Transverse colon (tissue), 4 donors: ENCODE results near the gene MYNN. TPM values are rescaled to one million over a fixed set of nuclear protein-coding genes. Genes with fewer than 3 reads are reported as not detected.
A peak's percentile ranks its signal among the peaks of the same experiment; 100 is the strongest.

Source experiments
- DNase-seq: peaks from one replicate; pipeline ENCODE4 v3.0.0-alpha.2; 2019
- H3K27ac ChIP-seq, 4 donors: fragments of 200-600 bp; sonication (generic); 2 replicates each; pipeline ENCODE4 v1.5.1; 2016 to 2018; ENCODE audit warnings: inconsistent platforms in 4 of 4
- H3K27me3 ChIP-seq: fragments of 200-600 bp; sonication (generic); 2 replicates; pipeline ENCODE4 v1.5.1; 2017; ENCODE audit warnings: inconsistent platforms
- H3K36me3 ChIP-seq, 4 donors: fragments of 200-600 bp; sonication (generic); 2 replicates each; pipeline ENCODE4 v1.5.1; 2017 to 2019; ENCODE audit warnings: inconsistent platforms in 4 of 4
- H3K4me1 ChIP-seq, 4 donors: fragments of 200-600 bp; sonication (generic); 2 replicates each; pipeline ENCODE4 v1.5.1; 2017 to 2020; ENCODE audit warnings: inconsistent platforms in 4 of 4
- H3K4me3 ChIP-seq, 4 donors: fragments of 200-600 bp; sonication (generic); 1 replicate in 1 of 4; 2 replicates in 3 of 4; pipeline versions ENCODE4 v1.5.1 to v1.6.1; 2017 to 2019; ENCODE audit warnings: inconsistent platforms in 4 of 4
- H3K9me3 ChIP-seq, 2 donors: fragments of 200-600 bp; sonication (generic); 2 replicates each; pipeline ENCODE4 v1.5.1; 2017 to 2019; ENCODE audit warnings: inconsistent platforms in 2 of 2
- CTCF ChIP-seq, 5 experiments: fragments of 200-600 bp in 3 of 5; fragments of 450-650 bp in 2 of 5; sonication (generic) in 3 of 5; IDR thresholded peaks; 1 replicate in 2 of 5; 2 replicates in 3 of 5; pipeline ENCODE4 v1.5.1; 2016 to 2017; ENCODE audit warnings: antibody characterized with exemption in 5 of 5, inconsistent platforms in 3 of 5, mild to moderate bottlenecking in 2 of 5, moderate library complexity in 1 of 5
- EP300 ChIP-seq: sonication (generic); formaldehyde crosslinking; IDR thresholded peaks from one replicate; pipeline ENCODE4 v1.6.1; 2017; ENCODE audit warnings: antibody characterized with exemption, low read depth
- POLR2A ChIP-seq: fragments of 450-650 bp; IDR thresholded peaks from one replicate; pipeline ENCODE4 v1.6.1; 2016; ENCODE audit warnings: antibody characterized with exemption, mild to moderate bottlenecking, moderate library complexity
- POLR2AphosphoS5 ChIP-seq, 3 donors: sonication (generic); formaldehyde crosslinking; IDR thresholded peaks; one replicate each; pipeline ENCODE4 v1.6.1; 2016; ENCODE audit warnings: antibody characterized with exemption in 3 of 3
- WGBS, 2 donors: methylation state at CpG; one replicate each; pipeline ENCODE4 v1.1.5; 2018; ENCODE audit warnings: low coverage in 1 of 2; 5-methylcytosine and 5-hydroxymethylcytosine counted together
- in situ Hi-C, 4 donors: fragments of 200-750 bp; cut with MboI; loops; one replicate each; pipeline versions ENCODE4 v1.15.0 to v1.15.1; 2017; ENCODE audit warnings: low sequenced_read_pairs in 3 of 4, low pct_ligation_motif_present in 1 of 4, low pct_unique_long_range_greater_than_20kb in 1 of 4
- intact Hi-C: fragments of 100-400 bp; cut with DNase I; formaldehyde crosslinking; loops from one replicate; pipeline ENCODE4 v1.15.1; 2023; ENCODE audit warnings: low total_unique reads
- total RNA-seq, 4 donors: library from RNA; depleted of rRNA; stranded (reverse); fragments of >200 nt; gene quantifications; one replicate each; pipeline ENCODE4 v1.1.0, GENCODE V29; 2016

The MYNN gene
- total RNA-seq, 4 donors from 2014 or later: 7.0 to 27.3 (median 18.1) TPM

- Histone ChIP-seq H3K9me3 (no peaks in the 10 kb centered on the region), H3K36me3 (peaks cover 0 to 14% (median 0%) of the 10 kb centered on the region in 4 donors), H3K27me3 (no peaks in the 10 kb centered on the region), H3K4me1 (peaks cover 12 to 35% (median 22%) of the 10 kb centered on the region in 4 donors), H3K27ac (peak overlapping the region; percentile 98 to 100 (median 99)), H3K4me3 (peak overlapping the region; percentile 42 to 92 (median 71))
- DNase-seq: peak; percentile 48
- TF ChIP-seq POLR2A (no peak), CTCF (IDR thresholded peaks at IDR 0.05) (no peak), POLR2AphosphoS5 (IDR thresholded peaks at IDR 0.05) (no peak), EP300 (no peak)
- intact Hi-C loops: loop anchor here (10.0 kb wide), 1 partner anchor 193 kb away; the partner anchor contains the start of gene SEC62
- in situ Hi-C loops: no loop called here
- 1% methylated on average over 25 to 27 of the region's 27 CpGs for WGBS, 2 donors
Measured at GRCh38 chr3:169771497-169772304, 1.5 kb upstream of the MYNN start.

- Histone ChIP-seq H3K27ac (peak overlapping the region; percentile 98 to 100 (median 99)), H3K9me3 (no peaks in the 10 kb centered on the region), H3K36me3 (peaks cover 0 to 21% (median 0%) of the 10 kb centered on the region in 4 donors), H3K27me3 (no peaks in the 10 kb centered on the region), H3K4me1 (peaks cover 12 to 39% (median 22%) of the 10 kb centered on the region in 4 donors), H3K4me3 (peak overlapping the region; percentile 58 to 92 (median 86))
- TF ChIP-seq EP300 (no peak), POLR2A (no peak), CTCF (IDR thresholded peaks at IDR 0.05) (no peak), POLR2AphosphoS5 (IDR thresholded peaks at IDR 0.05) (no peak)
- in situ Hi-C loops: no loop called here
- peak; percentile 78 for DNase-seq
- intact Hi-C loops: loop anchor here (10.0 kb wide), 1 partner anchor 192 kb away; the partner anchor contains the start of gene SEC62
- WGBS, 2 donors: 0 to 1% methylated on average over 14 to 15 of the region's 15 CpGs
Measured at GRCh38 chr3:169772305-169772896, 795 bp upstream of the MYNN start.

GRCh38 chr3:169774186-169774585, 990 bp downstream of the MYNN start:
- in situ Hi-C loops: no loop called here

GRCh38 chr3:169777822-169778221, 4.6 kb downstream of the MYNN start:
- no peak for DNase-seq
- Histone ChIP-seq H3K27me3 (no peaks in the 10 kb centered on the region), H3K4me3 (no peak overlapping the region), H3K4me1 (peaks cover 12 to 33% (median 22%) of the 10 kb centered on the region in 4 donors), H3K9me3 (no peaks in the 10 kb centered on the region), H3K27ac (no peak overlapping the region), H3K36me3 (peaks cover 0 to 69% (median 12%) of the 10 kb centered on the region in 4 donors)
- intact Hi-C loops: loop anchor here (10.0 kb wide), 1 partner anchor 187 kb away; the partner anchor contains the start of gene SEC62
- in situ Hi-C loops: no loop called here
- TF ChIP-seq POLR2AphosphoS5 (IDR thresholded peaks at IDR 0.05): no peak
- no peak for TF ChIP-seq POLR2A
- TF ChIP-seq EP300: no peak
- TF ChIP-seq CTCF (IDR thresholded peaks at IDR 0.05): no peak
- WGBS, 2 donors: 77% methylated on average over 4 of the region's 4 CpGs; no CpG with 5 or more reads in 1 of the 2 donors

More at GRCh38 chr3:169774186-169774585, 990 bp downstream of the MYNN start:
- H3K4me1 ChIP-seq: peaks cover 12 to 39% (median 22%) of the 10 kb centered on the region in 4 donors
- H3K9me3 ChIP-seq: no peaks in the 10 kb centered on the region
- H3K36me3 ChIP-seq: peaks cover 0 to 34% (median 0%) of the 10 kb centered on the region in 4 donors
- no peak for DNase-seq
- WGBS, 2 donors: 42 to 45% methylated on average over 5 of the region's 5 CpGs
- intact Hi-C loops: loop anchor here (10.0 kb wide), 1 partner anchor 191 kb away; the partner anchor contains the start of gene SEC62
- peak overlapping the region in 3 of 4 donors; percentile 58 to 92 (median 84) for H3K4me3 ChIP-seq
- H3K27me3 ChIP-seq: no peaks in the 10 kb centered on the region
- H3K27ac ChIP-seq: peak overlapping the region in 3 of 4 donors; percentile 98 to 99 (median 99)
- TF ChIP-seq EP300: no peak
